GM18951 (cell line): Measurements from ENCODE around the gene PRB4.
"Not testable (repeated sequence)": the region's sequence is repeated elsewhere in the genome, so short reads cannot be mapped to it uniquely, and the experiment has no call there.

Experiments used
- POLR2A ChIP-seq: IDR thresholded peaks from 4 replicates; pipeline ENCODE4 v1.6.1; 2011; ENCODE audit warnings: mild to moderate bottlenecking; ENCODE audit not compliant: insufficient read length, insufficient read depth; ENCODE audit errors: extremely low read depth
- in situ Hi-C: fragments of 300-500 bp; cut with MboI; formaldehyde crosslinking; loops from one replicate; pipeline ENCODE4 v1.12.0; 2022; ENCODE audit warnings: low sequenced_read_pairs, mixed read lengths, inconsistent platforms; ENCODE audit not compliant: unreplicated experiment

Gene PRB4

GRCh38 chr12:11310336-11310735 lies at the start of gene PRB4:
TSS of gene PRB4 (minus strand) at chr12:11310436. CDS start at chr12:11310398, 38 bp downstream.
- in situ Hi-C loops = no loop called here

GRCh38 chr12:11351736-11352135 lies 41.5 kb upstream of the PRB4 start:
- in situ Hi-C loops = not testable (repeated sequence)

More at GRCh38 chr12:11310336-11310735, at the start of gene PRB4:
- TF ChIP-seq POLR2A = no peak

GRCh38 chr12:11348439-11348838 lies 38.2 kb upstream of the PRB4 start:
- no peak for TF ChIP-seq POLR2A
- in situ Hi-C loops = no loop called here

DNA sequence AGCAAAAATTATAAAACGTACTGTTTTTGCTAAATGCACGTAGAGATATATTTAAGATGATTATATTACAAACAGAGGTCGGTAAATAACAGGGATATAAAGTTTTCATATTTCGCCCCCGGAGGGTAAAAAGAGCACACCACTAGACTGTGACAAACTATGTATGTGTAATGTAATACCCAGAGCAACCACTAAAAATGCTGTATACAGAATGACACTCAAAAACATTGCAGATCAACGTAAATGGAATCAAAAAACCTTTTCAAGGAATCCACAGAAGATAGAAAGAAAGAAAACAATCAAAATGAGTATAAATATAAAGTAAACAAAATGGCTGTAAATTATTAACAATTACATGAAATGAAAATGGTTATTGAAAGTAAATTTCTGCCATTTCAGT lies 37.6 kb upstream of the PRB4 start:
- no peak for TF ChIP-seq POLR2A
- in situ Hi-C loops = no loop called here

DNA sequence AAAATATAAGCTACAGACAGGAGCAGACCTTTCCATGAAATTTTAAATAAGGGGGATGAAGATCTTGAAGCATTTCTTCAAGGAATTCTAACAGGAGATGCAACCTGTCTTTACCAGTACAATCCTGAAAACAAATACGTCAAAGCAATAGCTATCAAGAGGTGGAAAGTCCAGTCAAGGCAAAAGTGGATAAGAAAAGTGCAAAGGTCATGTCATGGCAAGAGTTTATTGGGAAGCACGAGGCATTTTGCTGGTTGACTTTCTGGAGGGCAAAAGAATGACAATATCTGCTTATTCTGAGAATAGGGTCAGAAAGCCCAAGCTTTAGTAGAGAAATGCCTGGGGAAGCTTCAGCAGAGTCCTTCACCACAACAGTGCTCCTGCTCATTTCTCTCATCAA lies 34.3 kb upstream of the PRB4 start:
- in situ Hi-C loops = no loop called here
- no peak for TF ChIP-seq POLR2A

DNA sequence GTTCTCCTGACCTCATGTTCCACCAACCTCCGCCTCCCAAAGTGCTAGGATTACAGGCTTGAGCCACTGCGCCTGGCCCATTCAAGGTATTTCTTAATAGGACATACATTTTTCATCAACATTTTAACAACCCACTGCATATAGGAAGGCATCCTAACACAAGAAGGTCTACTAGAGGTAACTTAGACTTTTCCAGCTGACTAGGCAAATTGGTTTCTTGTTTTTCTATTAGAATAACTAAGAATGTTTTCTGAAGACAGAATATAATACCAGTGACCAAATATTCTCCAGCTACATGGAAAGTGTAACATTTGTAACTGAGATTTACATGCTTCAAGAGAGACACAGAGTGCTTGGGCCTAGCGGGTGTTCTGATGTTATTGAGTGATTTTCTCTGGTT lies 14.2 kb upstream of the PRB4 start:
- in situ Hi-C loops = no loop called here
- no peak for TF ChIP-seq POLR2A

DNA sequence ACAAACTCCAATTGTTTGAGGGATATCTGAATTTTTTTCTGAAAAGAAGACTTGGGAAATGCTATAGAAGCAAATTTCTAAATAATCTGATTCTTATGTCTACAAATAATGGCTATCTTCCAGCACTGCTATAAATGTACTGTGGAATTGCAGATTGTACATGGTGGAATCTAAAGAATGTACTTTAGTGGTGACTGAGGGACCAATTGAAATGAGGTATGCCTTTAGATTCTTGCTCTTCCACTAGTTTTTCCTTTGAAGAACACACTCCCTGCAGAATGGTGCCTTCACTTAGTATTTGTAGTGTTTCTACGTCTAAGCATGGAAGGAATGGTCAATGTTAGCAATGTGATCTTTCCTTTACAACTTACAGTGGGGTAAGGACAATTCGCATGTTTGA lies 11.7 kb upstream of the PRB4 start:
- TF ChIP-seq POLR2A = no peak
- in situ Hi-C loops = no loop called here

- no peak for TF ChIP-seq POLR2A
- in situ Hi-C loops = no loop called here
These were observed 3.1 kb downstream of the PRB4 start for GRCh38 chr12:11307143-11307542.

- no peak for TF ChIP-seq POLR2A
- in situ Hi-C loops = no loop called here
These were observed 36.8 kb downstream of the PRB4 start for GRCh38 chr12:11273449-11273848.

DNA sequence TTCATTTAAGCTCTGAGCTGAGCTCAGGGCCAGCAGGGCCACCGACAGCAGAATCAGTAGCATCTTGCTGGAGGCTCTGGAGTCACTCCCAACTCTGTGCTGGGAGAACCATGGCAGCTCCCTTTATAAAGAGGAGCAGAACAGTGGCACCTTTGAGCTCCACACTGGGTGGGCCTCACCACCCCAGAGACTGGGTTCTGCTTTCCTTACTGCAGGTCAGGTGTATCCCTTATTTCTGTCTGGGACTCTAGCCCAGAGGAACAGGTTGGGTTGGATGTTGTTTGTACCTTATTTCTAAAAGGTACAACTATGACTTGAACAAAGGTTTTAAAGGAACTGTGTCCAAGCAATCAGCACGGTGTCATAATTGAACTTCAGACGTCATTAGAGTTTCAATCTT lies 40.6 kb downstream of the PRB4 start, which contains the start of gene PRB3:
TSS of gene PRB3 (minus strand) at position 101 of the 400 bp plus-strand sequence. CDS start at position 63, 38 bp downstream.
- in situ Hi-C loops = no loop called here
- no peak for TF ChIP-seq POLR2A

GRCh38 chr12:11264501-11264900 lies 45.7 kb downstream of the PRB4 start:
- in situ Hi-C loops = no loop called here
- TF ChIP-seq POLR2A = no peak
